ENCODE measurements around the gene CNR2. TPM values are rescaled to one million over a fixed set of nuclear protein-coding genes. Genes with fewer than 3 reads are reported as not detected.

CNR2 gene
- total RNA-seq, 2 donors from 2014 or later = not detected

DNA sequence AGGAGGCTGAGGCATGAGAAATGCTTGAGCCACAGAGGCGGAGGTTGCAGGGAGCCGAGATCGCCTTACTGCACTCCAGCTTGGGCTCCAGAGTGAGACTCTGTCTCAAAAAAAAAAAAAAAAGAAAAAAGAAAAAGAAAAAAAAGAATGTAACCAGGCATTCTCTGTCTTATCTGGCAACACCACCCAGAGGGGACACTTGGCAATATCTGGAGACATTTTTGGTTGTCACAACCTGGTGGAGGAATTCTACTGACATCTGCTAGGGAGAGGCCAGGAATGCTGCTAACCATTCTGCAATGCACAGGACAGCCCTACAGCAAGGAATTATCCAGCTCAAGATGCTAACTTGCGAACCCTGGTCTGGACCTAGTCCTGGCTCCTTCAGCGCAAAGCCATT, 2.3 kb upstream of the CNR2 start:
- no peak for TF ChIP-seq POLR2A (IDR thresholded peaks at IDR 0.05)
- TF ChIP-seq, protein P1, sequence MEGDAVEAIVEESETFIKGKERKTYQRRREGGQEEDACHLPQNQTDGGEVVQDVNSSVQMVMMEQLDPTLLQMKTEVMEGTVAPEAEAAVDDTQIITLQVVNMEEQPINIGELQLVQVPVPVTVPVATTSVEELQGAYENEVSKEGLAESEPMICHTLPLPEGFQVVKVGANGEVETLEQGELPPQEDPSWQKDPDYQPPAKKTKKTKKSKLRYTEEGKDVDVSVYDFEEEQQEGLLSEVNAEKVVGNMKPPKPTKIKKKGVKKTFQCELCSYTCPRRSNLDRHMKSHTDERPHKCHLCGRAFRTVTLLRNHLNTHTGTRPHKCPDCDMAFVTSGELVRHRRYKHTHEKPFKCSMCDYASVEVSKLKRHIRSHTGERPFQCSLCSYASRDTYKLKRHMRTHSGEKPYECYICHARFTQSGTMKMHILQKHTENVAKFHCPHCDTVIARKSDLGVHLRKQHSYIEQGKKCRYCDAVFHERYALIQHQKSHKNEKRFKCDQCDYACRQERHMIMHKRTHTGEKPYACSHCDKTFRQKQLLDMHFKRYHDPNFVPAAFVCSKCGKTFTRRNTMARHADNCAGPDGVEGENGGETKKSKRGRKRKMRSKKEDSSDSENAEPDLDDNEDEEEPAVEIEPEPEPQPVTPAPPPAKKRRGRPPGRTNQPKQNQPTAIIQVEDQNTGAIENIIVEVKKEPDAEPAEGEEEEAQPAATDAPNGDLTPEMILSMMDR (IDR thresholded peaks at IDR 0.05) = no peak

DNA sequence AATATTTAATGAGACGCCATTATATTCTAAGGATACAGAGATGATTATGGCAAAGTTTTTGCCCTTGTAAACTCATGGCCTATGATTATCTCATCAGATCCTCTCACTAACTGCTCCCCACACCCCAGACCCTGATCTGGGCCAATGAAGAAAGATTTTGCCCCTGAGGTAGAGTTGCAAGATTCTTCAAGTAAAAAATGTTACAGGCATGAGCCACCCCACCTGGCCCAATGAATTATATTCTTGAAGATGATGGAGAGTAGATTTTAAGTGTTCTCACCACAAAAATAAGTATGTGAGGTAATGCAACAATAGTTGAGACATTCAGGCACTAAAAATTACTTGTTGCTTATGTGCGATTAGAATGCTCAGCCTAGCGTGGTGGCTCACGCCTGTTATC, 1.8 kb upstream of the CNR2 start:
- H3K9me3 ChIP-seq = no peaks in the 10 kb centered on the region
- no peak overlapping the region for H3K4me3 ChIP-seq
- intact Hi-C loops (cut with DNase I) = no loop called here
- H3K27ac ChIP-seq = no peak overlapping the region
- WGBS, 2 donors = 88 to 92% methylated on average over 4 of the region's 4 CpGs
- no peak for DNase-seq
- TF ChIP-seq POLR2A (IDR thresholded peaks at IDR 0.05) = no peak
- TF ChIP-seq, protein P1 (IDR thresholded peaks at IDR 0.05) = no peak
- no peaks in the 10 kb centered on the region for H3K36me3 ChIP-seq (replicated peaks in 1 of 2; ENCODE audit: insufficient read depth in 1 of 2, low read depth in 2 of 2)
- no peak for ATAC-seq
- H3K27me3 ChIP-seq = no peaks in the 10 kb centered on the region
- H3K4me1 ChIP-seq = peaks cover 5% of the 10 kb centered on the region

More for the DNA sequence above, 2.3 kb upstream of the CNR2 start:
- ATAC-seq (no peak), DNase-seq (no peak)
- H3K4me3 ChIP-seq = no peak overlapping the region
- intact Hi-C loops (cut with DNase I) = no loop called here
- H3K9me3 ChIP-seq = no peaks in the 10 kb centered on the region
- 89 to 95% methylated on average over 5 of the region's 5 CpGs for WGBS, 2 donors
- H3K27ac ChIP-seq = no peak overlapping the region
- no peaks in the 10 kb centered on the region for H3K27me3 ChIP-seq
- H3K4me1 ChIP-seq = peaks cover 10% of the 10 kb centered on the region
- no peaks in the 10 kb centered on the region for H3K36me3 ChIP-seq (replicated peaks in 1 of 2; ENCODE audit: insufficient read depth in 1 of 2, low read depth in 2 of 2)

DNA sequence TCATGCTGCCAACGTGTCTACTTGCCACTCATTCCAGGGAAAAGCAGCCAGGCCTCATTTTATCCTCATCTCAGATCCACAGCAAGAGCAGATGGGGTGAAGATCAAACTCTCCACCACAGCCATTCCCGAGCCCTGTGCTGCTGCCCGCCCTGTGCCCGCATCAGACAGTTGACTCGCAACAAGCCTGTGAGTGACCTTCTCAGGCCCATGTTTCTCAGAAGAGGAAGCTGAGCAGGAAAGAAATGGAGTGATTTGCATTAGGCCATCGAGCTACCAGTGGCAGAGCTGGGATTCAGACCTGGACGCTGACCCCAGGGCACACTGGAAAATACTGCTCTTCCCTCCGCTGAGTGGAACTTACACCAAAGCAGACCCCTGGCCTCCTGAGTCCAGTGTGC, 1.2 kb downstream of the CNR2 start:
- H3K4me3 ChIP-seq = no peak overlapping the region
- H3K9me3 ChIP-seq = no peaks in the 10 kb centered on the region
- ATAC-seq = no peak
- no peak overlapping the region for H3K27ac ChIP-seq
- WGBS, 2 donors = 81 to 83% methylated on average over 4 to 8 of the region's 8 CpGs
- no peaks in the 10 kb centered on the region for H3K36me3 ChIP-seq (replicated peaks in 1 of 2; ENCODE audit: insufficient read depth in 1 of 2, low read depth in 2 of 2)
- TF ChIP-seq, protein P1 (IDR thresholded peaks at IDR 0.05) = no peak
- TF ChIP-seq POLR2A (IDR thresholded peaks at IDR 0.05) = no peak
- H3K27me3 ChIP-seq = no peaks in the 10 kb centered on the region
- H3K4me1 ChIP-seq = no peaks in the 10 kb centered on the region
- intact Hi-C loops (cut with DNase I) = no loop called here
- DNase-seq = no peak

DNA sequence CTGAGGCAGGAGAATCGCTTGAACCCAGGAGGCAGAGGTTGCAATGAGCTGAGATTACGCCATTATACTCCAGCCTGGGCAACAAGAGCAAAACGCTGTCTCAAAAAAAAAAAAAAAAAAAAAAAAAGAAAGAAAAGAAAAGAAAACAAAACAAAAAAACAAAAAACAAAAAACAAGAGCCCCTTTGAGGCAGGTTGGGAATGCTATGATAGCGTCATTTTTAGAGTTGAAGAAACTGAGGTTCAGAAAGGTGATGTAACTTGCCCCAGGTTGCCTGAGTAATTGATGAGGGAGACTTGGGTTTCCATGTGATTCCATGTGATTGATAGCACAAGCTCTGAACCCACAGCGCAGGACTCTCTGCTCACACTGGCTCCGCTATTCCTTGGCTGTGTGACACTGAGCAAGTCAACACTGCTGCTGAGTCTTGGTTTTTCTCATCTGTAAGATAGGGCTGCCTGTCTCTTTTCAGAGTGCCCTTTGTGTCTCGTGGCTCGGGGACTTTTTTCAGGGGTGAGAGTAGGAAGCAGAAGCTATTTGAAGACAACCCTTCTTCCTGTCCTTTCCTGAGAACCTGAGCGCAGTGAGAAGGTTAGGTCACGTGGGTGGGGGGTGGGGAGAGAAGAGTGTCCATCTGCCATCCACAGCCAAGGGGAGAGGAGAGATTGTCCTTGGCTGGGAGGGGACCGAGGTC, 2.5 kb downstream of the CNR2 start:
- no peak overlapping the region for H3K27ac ChIP-seq
- 68 to 78% methylated on average over 9 to 11 of the region's 11 CpGs for WGBS, 2 donors
- intact Hi-C loops (cut with DNase I) = no loop called here
- no peak for ATAC-seq
- no peak for DNase-seq
- H3K9me3 ChIP-seq = no peaks in the 10 kb centered on the region
- H3K27me3 ChIP-seq = no peaks in the 10 kb centered on the region
- no peak overlapping the region for H3K4me3 ChIP-seq
- TF ChIP-seq, protein P1 (IDR thresholded peaks at IDR 0.05) = no peak
- TF ChIP-seq POLR2A (IDR thresholded peaks at IDR 0.05) = no peak
- H3K4me1 ChIP-seq = no peaks in the 10 kb centered on the region
- H3K36me3 ChIP-seq (replicated peaks in 1 of 2; ENCODE audit: insufficient read depth in 1 of 2, low read depth in 2 of 2) = no peaks in the 10 kb centered on the region

DNA sequence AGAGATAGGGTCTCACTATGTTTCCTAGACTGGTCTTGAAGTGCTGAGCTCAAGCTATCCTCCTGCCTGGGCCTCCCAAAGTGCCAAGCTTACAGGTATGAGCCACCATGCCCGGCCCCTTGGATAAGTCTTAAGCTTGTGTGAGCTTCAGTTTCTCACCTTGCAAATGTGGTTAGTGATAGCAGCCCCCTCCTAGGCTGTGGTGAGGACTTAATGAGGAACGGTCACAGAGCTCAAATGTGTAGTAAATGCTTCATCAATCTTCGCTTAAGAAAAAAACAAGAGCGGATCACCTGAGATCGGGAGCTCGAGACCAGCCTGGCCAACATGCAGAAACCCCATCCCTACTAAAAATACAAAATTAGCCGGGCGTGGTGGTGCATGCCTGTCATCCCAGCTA, 3.0 kb downstream of the CNR2 start:
- Histone ChIP-seq H3K9me3 (no peaks in the 10 kb centered on the region), H3K27ac (no peak overlapping the region), H3K4me1 (no peaks in the 10 kb centered on the region), H3K4me3 (no peak overlapping the region), H3K36me3 (replicated peaks in 1 of 2; ENCODE audit: insufficient read depth in 1 of 2, low read depth in 2 of 2) (no peaks in the 10 kb centered on the region), H3K27me3 (no peaks in the 10 kb centered on the region)
- WGBS, 2 donors = 91 to 93% methylated on average over 8 of the region's 8 CpGs
- intact Hi-C loops (cut with DNase I) = no loop called here
- DNase-seq (no peak), ATAC-seq (no peak)
- TF ChIP-seq, protein P1 (IDR thresholded peaks at IDR 0.05) = no peak
- no peak for TF ChIP-seq POLR2A (IDR thresholded peaks at IDR 0.05)

Data from body of pancreas (tissue), 4 donors.